HEK293T (cell line): ENCODE measurements around the gene TBX1.

Experiments
- ARNT ChIP-seq: fragments of 450-650 bp; IDR thresholded peaks from 2 replicates; pipeline ENCODE4 v1.6.1; 2017; ENCODE audit warnings: mild to moderate bottlenecking
- BHLHE40 ChIP-seq: fragments of 450-650 bp; IDR thresholded peaks from 2 replicates; pipeline ENCODE4 v1.6.1; 2016; ENCODE audit warnings: mild to moderate bottlenecking, moderate library complexity, borderline replicate concordance
- CTBP1 ChIP-seq: fragments of 450-650 bp; IDR thresholded peaks from 2 replicates; pipeline ENCODE4 v1.6.1; 2016; ENCODE audit warnings: borderline replicate concordance
- ELF4 ChIP-seq: fragments of 450-650 bp; IDR thresholded peaks from 2 replicates; pipeline ENCODE4 v1.6.1; 2017; ENCODE audit warnings: antibody characterized with exemption
- FOXK2 ChIP-seq: fragments of 450-650 bp; IDR thresholded peaks from 2 replicates; pipeline ENCODE4 v1.6.1; 2016; ENCODE audit warnings: mild to moderate bottlenecking
- FOXM1 ChIP-seq: fragments of 450-650 bp; IDR thresholded peaks from 2 replicates; pipeline ENCODE4 v1.6.1; 2017; ENCODE audit warnings: mild to moderate bottlenecking, borderline replicate concordance
- NFRKB ChIP-seq: fragments of 450-650 bp; IDR thresholded peaks from 2 replicates; pipeline ENCODE4 v1.6.1; 2016; ENCODE audit warnings: mild to moderate bottlenecking, moderate library complexity
- TARDBP ChIP-seq: fragments of 450-650 bp; IDR thresholded peaks from 2 replicates; pipeline ENCODE4 v1.6.1; 2016

- TF ChIP-seq TARDBP (no peak), FOXK2 (no peak), NFRKB (no peak), FOXM1 (no peak), ARNT (no peak), CTBP1 (no peak), BHLHE40 (no peak), ELF4 (no peak)
Measured at GRCh38 chr22:19734837-19735382, 25.7 kb upstream of the TBX1 start.
